GM18511 (cell line): ENCODE results near the gene TEX2.

Source experiments
- ATAC-seq: cut with Tn5 transposase; IDR thresholded peaks from one replicate; pipeline ENCODE4 v1.9.1; 2021; ENCODE audit warnings: mild to moderate bottlenecking, moderate library complexity; ENCODE audit not compliant: unreplicated experiment

Gene TEX2

DNA sequence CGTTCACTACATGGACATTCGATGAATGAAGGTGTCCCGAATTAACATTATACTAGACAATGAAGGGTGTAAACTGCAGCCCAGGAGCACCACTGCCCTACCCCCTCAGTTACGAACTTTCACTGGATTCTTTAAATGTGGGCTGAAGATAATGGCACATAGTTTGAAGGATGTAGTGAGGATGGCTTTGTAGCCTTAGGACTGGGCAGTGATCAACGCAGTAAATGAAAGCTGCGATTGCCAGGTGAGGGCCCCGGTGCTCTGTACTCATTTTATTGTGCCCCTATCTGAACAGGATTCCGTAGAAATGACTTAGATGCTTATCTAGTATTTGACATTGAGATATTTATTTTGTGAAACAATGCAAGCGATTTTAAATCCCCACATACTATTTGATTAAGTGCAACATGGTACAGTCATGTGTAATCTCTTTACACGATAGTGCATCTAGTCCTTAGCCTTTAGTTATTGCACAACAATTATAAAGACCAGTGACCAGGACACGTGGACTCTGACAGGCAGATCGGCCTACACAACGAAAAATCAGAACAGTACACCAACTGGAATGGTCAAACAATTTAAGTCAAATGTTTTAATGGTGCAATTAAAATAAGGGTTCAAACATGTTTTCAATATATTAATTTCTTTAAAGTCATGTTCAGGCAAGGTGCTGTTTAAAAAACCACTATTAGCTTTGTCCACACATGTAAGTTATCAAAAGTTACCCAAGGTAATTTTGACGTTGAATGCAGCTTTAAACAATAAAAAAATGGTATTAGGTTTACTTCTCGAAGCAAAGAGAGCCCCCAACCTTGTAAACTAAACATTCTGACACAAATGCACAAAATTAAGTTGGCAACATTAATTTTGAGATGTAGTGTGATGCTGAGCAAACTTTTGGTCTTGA is 115.7 kb downstream of the TEX2 start:
- ATAC-seq = no peak

DNA sequence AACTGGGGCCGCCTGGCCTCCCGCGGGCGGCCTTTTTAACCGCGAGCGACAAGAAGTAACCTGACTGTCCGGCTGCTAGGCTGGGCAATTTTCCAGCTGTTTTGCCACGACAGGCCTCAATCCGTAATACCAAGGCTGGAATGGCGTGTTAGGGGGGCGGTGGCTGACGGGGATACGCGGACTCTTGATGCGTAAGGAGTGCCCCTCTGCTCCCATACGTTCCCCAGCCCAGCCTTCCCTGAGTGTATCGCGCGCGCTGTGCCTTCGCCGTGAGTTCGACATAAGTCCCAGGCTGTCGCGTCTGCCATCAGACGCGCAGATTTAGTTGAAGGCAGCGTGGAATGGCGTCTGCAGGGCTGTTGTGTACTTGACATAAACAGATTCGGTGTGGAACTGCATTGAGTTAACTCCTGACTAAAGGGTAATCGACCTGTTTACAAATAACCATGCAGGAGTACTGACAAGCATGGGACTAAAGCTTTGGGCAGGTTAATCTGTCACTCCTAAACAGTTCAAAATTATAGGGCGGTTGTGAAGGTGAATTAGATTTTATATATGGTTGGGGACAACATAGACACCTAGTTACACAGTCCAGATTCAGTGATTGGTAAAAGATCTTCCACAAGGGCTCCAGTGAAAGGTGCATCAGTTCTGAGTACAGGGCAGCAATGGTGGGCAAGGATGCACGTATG is 116.5 kb downstream of the TEX2 start:
- peak; percentile 28 for ATAC-seq

DNA sequence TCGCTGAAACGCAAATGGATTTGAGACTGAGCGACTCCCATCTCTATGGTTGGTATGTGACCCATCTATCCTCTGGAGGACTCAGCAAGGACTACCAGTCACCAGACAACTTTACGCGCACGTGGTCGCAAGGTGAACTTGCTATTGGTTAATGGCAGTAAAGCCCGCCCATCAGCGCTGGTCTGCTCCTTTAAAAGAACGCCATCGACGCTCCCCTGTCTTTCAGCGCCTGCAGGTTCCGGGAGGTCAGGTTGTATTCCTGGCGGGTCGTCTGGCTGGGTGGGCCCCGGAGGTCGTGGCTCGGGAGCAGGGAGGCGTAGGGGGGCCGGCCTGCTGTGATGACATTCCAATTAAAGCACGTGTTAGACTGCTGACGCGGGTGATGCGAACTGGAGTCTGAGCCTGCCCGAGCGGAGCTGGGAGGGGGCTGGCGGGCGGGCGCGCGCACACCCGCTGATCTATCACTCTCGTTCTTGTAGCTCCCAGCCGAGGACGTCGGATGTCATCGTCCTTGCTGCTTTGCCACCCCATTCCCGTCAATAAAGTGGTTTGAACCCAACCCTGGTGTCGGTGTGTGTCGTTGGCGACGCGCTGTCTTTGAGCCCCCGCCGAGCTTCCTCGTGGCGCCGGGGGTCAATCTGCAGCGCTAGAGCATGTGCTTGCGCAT is 117.2 kb downstream of the TEX2 start:
- ATAC-seq = peak; percentile 94

DNA sequence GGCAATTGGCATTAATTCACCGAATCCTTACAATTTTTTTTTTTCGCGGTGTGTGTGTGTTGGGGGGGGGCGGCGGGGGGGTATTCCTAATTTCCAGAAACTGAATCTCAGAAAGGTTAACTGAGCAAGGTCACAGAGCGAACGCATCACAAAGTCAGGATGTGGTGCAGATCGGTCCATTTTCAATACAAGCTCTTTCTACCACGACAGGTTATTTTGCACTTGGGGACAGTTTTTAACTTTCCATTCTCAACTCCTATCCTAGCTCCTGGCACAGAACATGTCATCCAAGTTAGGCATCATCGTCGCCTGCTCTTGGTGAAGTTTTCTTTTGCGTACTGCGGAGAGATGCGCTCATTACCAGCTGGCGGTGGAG is 117.7 kb downstream of the TEX2 start:
- peak; percentile 9 for ATAC-seq

DNA sequence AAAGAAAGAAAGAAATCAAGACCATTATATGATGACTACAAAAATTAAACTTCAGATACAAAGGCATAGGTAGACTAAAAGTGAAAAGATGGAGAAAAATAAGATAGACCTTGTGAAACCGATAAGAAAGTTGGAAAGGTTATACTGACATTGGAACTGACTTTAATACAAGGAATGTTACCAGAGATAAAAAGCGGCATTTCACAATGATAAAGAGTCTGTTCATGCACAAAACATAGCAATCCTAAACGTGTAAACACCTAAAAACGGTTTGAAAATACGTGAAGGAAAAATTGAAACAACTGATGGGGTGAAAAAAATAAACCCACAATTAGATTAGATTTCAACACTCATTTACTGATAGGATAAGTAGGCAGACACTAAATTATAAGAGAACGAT is 123.5 kb downstream of the TEX2 start:
- no peak for ATAC-seq

DNA sequence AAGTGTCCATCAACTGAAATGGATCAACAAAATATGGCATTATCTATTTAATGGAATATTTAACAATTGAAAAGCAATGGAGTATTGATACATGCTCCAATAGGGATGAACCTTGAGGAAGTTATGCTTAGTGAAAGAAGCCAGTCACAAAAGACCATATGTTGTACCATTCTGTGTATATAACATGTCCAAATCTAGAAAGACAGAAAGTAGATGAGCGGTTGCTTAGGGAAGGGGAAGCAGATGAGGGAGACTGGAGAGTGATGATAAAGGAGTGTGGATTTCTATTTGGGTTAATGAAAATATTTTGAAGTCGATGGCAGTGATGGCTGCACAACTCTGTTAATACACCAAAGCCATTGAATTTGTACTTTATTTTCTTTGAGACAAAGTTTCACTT is 124.6 kb downstream of the TEX2 start:
- ATAC-seq = no peak

DNA sequence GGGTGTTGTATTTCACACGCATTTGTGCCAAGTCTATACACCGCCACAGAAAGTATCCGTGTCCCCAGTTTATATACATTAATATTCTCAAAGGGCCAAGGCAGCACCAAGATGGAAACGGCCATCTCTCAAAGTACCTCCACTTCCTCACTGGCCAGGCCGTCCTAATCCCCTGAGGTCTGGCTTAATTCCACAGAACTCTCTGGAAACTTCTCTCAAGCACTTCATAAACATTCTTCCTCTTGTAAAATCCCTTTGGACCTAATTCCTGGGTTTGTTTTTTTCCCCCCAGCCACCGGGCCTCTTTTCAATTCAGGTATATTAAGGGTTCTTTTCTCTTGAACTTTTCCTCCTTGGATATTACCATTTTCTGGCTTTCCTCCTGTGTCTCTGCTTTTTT is 128.1 kb downstream of the TEX2 start:
- ATAC-seq = no peak

DNA sequence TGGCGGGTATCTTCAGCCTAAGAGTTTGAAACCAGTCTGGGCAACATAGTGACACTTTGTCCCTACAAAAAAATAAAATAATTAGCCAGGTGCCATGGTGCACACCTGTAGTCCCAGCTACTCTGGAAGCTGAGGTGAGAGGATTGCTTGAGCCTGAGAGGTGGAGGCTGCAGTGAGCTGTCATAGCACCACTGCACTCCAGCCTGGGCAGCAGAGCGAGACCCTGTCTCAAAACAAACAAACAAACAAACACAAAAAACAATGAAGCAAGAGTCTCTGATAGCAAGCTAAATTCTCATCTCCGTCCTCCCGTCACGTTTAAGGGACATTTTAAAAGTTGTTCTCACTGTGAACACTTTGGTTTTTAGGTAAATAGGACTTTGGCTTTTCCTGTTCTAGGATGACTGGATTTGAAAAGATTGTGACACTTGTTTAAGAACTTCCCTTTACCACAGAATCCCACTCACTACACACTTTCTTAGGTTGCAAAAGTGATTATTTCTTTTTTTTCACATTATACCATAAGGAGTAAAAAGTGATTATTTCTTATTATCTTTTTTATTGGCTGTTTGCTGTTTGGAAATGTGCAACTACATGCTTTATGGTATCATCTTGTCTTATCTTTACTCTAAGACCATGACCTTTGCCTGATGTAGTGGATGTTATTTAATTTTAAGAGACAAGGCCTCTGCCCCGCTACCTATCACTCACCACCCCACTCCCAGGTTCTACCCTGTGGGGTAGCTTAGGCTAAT is 128.7 kb downstream of the TEX2 start:
- no peak for ATAC-seq

DNA sequence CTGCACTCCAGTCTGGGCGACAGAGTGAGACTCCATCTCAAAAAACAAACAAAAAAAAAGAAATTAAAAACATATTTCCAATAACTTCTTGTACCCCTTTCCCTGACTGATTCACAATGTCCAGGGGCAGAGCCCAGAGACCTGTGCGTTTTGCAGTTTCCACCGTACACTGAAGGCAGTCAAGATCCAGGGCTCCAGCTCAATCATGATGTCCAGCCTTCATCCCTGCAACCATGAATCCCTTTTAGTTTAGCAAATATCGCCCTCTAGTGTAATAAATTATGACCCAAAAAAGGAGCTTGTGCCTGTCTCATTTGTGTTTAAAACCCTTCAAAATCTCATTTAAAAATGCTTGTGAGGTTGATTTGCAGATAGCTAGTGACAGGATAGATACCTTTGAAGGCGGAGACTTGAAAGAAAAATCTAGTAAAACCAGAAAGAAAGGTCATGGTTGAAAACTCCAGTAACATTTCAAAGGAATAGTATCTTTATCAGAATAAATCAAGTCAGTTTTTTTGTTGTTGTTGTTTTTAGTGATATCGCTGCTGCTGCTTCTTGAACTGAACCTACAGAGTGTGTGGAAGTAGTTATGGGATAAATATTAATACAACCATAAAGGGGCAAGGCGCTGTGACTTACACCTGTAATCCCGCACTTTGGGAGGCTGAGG is 129.4 kb downstream of the TEX2 start:
- ATAC-seq = no peak

DNA sequence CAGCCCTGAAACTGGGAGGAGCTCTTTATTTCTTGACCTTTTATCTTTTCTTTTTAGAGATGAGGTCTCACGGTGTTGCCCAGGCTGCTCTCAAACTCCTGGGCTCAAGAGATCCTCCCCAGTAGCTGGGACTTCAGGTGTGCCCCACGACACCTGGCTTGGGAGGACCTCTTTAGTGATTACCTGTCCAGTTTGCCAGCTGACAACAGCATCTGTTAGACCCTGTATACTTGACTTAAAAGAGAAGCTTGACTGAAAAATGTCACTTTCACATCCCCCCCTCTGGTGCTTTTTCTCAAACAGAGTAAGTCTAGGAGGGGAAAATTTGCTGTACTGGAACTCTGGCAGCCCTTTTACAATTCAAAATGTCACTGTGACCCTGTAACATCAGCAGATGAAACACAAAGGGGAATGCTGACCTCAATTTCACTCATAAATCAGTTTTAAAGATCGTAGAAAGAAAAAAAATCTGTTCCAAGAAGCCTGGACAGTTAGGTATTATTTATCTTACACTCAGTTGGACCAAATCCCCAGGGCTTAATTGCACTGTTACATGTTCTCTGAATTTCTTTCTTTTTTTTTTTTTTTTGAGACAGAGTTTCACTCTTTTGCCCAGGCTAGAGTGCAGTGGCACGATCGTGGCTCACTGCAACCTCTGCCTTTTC is 131.3 kb downstream of the TEX2 start:
- no peak for ATAC-seq

DNA sequence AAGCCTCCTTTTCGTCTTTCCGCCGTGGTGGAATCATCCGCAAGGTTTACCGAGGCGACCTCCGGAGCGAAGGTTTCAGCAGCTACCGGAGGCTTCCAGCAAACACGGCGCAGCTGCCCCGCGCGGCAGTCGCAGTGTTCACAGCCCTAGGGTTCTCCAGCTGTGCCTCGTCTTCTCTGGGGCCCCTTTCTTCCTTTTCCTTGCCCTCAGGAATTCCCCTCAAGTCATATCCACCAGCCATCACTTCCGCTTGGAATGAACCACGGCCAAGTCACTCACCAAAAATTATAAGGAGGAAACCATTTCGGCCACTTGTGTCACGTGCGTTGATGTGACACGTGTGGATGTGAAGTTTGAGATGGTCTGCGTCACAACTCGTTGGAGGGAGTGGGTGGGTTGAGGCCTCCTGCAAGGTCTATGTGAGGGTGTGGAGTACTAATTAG is 132.5 kb downstream of the TEX2 start:
- peak; percentile 30 for ATAC-seq

DNA sequence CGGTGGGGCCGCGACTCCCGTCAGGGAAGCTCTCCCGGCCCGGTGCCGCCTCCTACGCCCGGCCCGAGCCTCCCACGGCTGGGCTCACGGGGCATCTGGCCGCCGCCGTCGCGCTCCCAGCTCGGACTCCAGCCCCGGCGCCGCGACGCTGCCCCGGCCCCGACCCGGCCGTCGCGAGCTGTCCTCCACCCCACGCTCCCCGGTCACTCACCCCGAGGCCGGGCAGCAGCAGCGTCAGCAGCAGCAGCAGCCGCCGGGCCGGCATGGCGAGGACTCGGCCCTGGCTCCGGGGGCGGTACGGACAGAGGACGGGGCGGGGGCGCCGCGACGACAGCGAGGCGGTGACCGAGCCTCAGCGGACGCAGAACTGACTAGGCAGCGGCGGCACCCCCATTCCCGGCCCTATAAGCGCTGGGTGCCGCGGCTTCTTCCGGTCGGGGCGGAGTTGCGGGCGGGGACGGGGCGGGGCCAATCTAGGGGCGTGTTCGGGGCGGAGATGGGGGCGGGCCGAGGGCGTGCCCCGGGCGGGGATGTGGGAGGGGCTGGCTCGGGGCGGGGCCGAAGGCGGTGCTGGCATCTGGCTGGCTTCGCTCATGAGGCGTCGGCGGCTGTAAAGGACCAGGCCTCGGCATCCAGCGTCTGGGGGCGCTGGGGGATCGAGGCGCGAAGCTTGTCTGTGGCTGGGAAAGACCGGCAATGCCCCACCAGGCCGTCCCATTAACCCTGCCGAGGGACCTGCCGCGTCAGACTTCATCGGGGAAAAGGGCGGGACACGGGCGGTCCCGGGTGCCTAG is 133.1 kb downstream of the TEX2 start, which contains the start of gene ERN1:
Gene ERN1, minus strand, starts transcription at position 380 of the 794 bp plus-strand sequence. Its CDS starts 115 bp downstream, at position 265.
- peak; percentile 85 for ATAC-seq

DNA sequence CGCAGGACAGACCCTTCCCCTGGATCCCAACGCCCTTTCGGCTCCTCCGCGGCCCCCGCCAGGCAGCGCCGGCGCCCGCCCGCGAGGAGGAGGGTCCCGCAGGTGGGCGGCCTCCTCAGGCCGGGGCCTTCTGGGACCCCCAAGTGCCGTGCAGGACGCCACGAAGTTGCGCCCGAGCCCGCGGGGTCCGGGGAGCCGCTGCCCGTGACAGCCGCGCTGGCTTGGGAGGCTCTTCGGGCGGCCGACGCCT is 133.6 kb downstream of the TEX2 start:
- peak; percentile 9 for ATAC-seq

DNA sequence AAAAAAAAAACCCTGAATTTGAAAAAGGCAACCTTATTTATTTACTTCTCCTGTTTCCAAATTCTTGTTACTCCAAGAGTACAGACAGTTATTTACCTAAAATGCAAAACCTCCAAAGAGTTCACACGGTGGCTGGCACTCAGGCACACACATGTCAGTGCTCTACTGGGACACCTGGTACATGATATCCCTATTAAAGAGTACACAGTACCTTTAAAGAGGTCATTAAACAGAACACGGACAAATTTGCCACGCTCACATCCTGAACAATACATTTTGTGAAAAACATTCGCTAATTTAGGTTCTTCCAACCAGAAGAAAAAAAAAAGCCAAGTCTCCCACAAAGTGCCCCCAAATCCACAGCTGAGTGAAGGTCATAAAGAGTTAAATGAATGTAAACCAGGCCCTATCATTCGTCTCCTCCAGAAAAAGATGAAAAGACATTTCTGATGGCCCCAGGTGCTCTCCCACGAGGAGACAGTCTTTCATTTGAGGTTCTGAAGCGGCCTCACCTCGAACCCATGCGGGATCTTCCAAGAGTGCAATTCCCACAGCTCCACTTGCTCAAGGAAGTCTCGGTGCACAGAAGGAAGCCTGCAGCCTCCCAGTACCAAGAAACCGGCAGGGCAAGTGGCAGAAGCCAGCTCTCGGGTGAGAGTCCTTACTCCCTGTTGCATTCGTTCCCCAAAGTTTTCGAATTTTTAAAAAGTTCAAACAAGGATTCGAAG is 134.1 kb downstream of the TEX2 start:
- ATAC-seq = peak; percentile 2

DNA sequence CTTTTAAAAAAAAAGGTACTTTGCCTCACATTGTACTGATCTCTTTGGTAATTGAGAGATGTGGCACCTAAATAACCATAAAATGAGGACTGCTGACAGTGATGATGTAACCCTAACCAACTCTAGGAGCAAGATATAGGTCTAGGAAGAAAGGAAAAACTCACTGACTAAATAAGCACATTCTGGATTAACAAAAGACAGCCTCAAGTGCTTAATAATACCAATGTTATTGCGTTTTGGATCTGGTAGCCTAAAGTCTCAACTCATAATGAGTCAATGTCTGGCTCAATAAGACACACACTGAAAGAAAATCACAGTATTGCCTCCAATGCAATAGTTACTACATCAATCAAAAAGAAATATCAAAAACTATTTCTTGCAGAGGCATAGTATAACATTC is 136.1 kb downstream of the TEX2 start:
- no peak for ATAC-seq

DNA sequence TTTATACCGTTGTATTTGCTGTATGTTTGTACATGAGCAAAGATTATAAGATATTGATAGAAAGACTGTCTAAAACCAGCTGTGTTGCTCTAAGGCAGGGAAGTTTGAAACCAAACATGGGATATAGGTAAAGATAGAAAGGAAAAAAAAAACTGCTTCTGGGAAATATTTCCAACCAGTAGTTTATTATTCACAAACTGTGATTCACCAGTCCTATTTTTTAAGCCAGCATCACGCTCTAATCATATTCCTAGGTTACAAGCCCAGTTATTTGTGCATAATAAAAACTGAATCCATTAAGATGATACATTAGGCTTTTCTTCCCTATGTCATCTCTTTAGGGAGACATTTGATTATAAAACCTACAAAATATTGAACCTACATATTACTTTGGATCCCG is 137.1 kb downstream of the TEX2 start:
- ATAC-seq = no peak

DNA sequence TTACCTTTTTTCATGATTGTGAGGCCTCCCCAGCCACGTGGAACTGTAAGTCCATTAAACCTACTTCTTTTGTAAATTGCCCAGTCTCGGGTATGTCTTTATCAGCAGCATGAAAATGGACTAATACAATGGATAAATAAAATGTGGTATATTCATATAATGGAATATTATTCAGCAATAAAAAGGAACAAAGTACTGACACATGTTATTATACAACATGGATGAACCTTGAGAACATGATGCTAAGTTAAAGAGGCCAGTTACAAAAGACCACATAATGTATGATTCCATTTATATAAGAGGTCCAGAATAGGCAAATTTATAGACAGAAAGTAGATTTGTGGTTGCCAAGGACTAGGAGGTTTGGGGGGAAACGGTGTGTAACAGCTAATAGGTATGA is 138.5 kb downstream of the TEX2 start:
- no peak for ATAC-seq

DNA sequence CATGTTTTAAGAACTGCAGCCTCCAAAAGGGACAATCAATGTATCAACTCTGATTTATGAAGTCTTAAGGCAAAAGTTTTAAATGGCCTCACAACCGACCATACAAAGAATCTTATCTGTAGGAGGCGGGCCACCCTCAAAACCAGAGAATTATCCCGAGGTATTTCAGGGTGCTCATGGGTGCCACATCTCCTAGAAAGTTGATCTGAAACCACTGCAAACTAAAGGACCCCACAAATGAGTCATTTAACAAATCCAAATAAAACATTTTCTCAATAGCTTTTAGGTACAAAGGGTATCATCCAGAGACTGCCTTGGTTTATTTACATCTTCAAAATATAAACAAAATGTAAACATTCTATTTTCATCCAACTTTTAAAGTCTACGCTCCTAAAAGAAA is 139.9 kb downstream of the TEX2 start:
- no peak for ATAC-seq
